Vagina (tissue), 2 donors: ENCODE results near the gene CLIC3. TPM values are rescaled to one million over a fixed set of nuclear protein-coding genes. Genes with fewer than 3 reads are reported as not detected.

Experiments used
- DNase-seq, 2 donors: peaks; one replicate each; pipeline ENCODE4 v3.0.0-alpha.2; 2017; ENCODE audit errors: extremely low spot score in 2 of 2
- H3K27ac ChIP-seq: fragments of 200-600 bp; sonication (generic); one replicate; pipeline ENCODE4 v1.5.1; 2019
- H3K27me3 ChIP-seq: fragments of 200-600 bp; sonication (generic); one replicate; pipeline ENCODE4 v1.5.1; 2019
- H3K36me3 ChIP-seq, 2 donors: fragments of 200-600 bp; sonication (generic); one replicate each; pipeline ENCODE4 v1.5.1; 2017 to 2019
- H3K4me1 ChIP-seq: fragments of 200-600 bp; sonication (generic); one replicate; pipeline ENCODE4 v1.5.1; 2019
- H3K4me3 ChIP-seq, 2 donors: fragments of 200-600 bp; sonication (generic); 1 replicate in 1 of 2; 2 replicates in 1 of 2; pipeline ENCODE4 v1.5.1; 2016 to 2019
- H3K9me3 ChIP-seq: fragments of 200-600 bp; sonication (generic); one replicate; pipeline ENCODE4 v1.5.1; 2019
- POLR2A ChIP-seq, 2 donors: fragments of 450-650 bp; IDR thresholded peaks; one replicate each; pipeline ENCODE4 v1.6.1; 2017; ENCODE audit warnings: antibody characterized with exemption in 2 of 2, mild to moderate bottlenecking in 2 of 2, moderate library complexity in 2 of 2
- POLR2AphosphoS5 ChIP-seq, 2 donors: sonication (generic); formaldehyde crosslinking; IDR thresholded peaks; one replicate each; pipeline ENCODE4 v1.9.0; 2017; ENCODE audit warnings: antibody characterized with exemption in 2 of 2, mild to moderate bottlenecking in 2 of 2, low read depth in 1 of 2; ENCODE audit not compliant: insufficient read depth in 1 of 2
- intact Hi-C: fragments of 100-400 bp; cut with DNase I; formaldehyde crosslinking; loops from one replicate; pipeline ENCODE4 v1.15.1; 2023
- total RNA-seq: library from RNA; depleted of rRNA; stranded (reverse); fragments of >200 nt; gene quantifications from one replicate; pipeline ENCODE4 v1.2.3, GENCODE V29; 2016
- TF ChIP-seq, protein P1 (sequence below), 3 experiments: fragments of 450-650 bp in 2 of 3; fragments of 200-600 bp in 1 of 3; sonication (generic) in 1 of 3; IDR thresholded peaks; one replicate each; pipeline ENCODE4 v1.5.1; 2017 to 2019; ENCODE audit warnings: antibody characterized with exemption in 3 of 3, mild to moderate bottlenecking in 2 of 3, moderate library complexity in 2 of 3

Gene CLIC3
- total RNA-seq, 1 donor from 2014 or later: 23.6 TPM

DNA sequence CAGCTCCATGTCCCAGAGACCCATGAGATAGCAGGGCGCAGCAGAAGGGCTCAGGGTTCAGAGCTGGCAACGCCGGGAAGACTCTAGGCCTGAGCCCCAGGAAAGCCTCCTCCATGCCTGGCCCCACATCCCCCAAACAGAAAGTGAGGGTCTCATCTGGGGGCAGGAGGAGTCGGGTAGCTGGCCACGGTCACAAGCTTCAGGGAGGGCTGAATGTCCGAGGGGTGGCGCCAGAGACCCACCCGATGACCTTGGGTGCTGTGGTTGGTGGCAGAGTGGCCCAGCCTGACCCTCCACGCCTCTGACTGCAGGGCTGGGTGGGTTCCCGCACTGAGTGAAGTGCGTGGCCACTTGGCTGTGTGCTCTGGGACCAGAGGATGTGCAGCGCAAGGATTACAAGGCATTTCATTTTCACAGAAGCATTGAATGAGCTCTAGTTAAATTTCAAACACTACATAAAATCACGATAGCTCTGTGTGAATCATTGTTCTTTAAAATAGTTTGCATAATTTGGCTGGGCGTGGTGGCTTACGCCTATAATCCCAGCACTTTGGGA, 48.3 kb downstream of the CLIC3 start:
- Histone ChIP-seq H3K27ac (no peak overlapping the region), H3K4me1 (peaks cover 65% of the 10 kb centered on the region), H3K36me3 (peaks cover 0 to 4% of the 10 kb centered on the region in 2 donors), H3K4me3 (no peak overlapping the region), H3K27me3 (no peaks in the 10 kb centered on the region), H3K9me3 (no peaks in the 10 kb centered on the region)
- no peak for DNase-seq
- TF ChIP-seq, protein P1, sequence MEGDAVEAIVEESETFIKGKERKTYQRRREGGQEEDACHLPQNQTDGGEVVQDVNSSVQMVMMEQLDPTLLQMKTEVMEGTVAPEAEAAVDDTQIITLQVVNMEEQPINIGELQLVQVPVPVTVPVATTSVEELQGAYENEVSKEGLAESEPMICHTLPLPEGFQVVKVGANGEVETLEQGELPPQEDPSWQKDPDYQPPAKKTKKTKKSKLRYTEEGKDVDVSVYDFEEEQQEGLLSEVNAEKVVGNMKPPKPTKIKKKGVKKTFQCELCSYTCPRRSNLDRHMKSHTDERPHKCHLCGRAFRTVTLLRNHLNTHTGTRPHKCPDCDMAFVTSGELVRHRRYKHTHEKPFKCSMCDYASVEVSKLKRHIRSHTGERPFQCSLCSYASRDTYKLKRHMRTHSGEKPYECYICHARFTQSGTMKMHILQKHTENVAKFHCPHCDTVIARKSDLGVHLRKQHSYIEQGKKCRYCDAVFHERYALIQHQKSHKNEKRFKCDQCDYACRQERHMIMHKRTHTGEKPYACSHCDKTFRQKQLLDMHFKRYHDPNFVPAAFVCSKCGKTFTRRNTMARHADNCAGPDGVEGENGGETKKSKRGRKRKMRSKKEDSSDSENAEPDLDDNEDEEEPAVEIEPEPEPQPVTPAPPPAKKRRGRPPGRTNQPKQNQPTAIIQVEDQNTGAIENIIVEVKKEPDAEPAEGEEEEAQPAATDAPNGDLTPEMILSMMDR (IDR thresholded peaks at IDR 0.05): peak in 2 of 3 experiments; percentile 37 to 41
- no peak for TF ChIP-seq POLR2A (IDR thresholded peaks at IDR 0.05)
- intact Hi-C loops: no loop called here

DNA sequence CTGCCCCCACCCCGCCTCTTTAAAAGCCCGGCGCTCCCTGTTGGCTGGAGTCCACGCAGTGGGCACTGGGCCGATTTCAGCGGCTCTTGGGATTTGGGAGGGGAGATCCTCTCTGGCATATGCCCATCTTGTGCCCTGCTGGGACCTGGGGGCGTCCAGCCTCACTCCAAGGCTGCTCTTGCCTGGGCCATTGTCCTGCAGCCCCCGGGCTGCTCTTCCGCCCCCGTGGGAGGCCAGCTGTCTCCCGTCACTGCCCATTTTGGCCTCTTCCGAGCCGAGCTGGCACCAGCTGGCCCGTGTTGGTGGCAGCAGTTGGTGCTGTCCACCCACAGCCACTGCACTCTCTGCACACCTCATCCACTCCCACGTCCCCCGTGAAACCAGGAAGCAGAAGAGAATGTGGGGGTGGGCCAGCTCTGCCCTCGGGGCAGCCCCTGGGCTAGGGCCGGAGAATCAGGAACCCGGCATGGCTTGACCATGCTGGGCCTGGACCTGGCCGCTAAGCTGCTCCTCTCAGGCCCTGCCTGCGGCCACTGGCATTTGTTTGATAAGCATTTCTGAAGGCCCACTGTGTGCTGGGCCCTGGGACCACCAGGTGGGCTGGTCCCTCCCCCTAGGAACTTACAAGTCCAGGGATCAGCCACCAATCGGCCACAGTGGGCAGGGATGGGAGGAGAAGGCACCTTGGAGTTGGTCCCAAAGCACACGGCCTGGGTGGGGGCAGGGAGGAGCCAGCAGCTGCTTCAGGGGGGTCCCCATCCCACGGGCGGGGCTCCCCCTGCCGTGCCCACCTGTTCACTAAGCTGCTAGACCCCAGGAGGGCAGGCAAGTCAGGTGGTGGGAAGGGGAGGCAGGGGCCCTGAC, 49.1 kb downstream of the CLIC3 start:
- intact Hi-C loops: no loop called here
- Histone ChIP-seq H3K4me3 (no peak overlapping the region), H3K9me3 (no peaks in the 10 kb centered on the region), H3K4me1 (peaks cover 69% of the 10 kb centered on the region), H3K27ac (no peak overlapping the region), H3K27me3 (no peaks in the 10 kb centered on the region), H3K36me3 (peaks cover 0 to 12% of the 10 kb centered on the region in 2 donors)
- DNase-seq: no peak
- TF ChIP-seq, protein P1 (IDR thresholded peaks at IDR 0.05): no peak
- no peak for TF ChIP-seq POLR2AphosphoS5 (IDR thresholded peaks at IDR 0.05; ENCODE audit: insufficient read depth in 1 of 2, low read depth in 1 of 2)
- no peak for TF ChIP-seq POLR2A (IDR thresholded peaks at IDR 0.05)

DNA sequence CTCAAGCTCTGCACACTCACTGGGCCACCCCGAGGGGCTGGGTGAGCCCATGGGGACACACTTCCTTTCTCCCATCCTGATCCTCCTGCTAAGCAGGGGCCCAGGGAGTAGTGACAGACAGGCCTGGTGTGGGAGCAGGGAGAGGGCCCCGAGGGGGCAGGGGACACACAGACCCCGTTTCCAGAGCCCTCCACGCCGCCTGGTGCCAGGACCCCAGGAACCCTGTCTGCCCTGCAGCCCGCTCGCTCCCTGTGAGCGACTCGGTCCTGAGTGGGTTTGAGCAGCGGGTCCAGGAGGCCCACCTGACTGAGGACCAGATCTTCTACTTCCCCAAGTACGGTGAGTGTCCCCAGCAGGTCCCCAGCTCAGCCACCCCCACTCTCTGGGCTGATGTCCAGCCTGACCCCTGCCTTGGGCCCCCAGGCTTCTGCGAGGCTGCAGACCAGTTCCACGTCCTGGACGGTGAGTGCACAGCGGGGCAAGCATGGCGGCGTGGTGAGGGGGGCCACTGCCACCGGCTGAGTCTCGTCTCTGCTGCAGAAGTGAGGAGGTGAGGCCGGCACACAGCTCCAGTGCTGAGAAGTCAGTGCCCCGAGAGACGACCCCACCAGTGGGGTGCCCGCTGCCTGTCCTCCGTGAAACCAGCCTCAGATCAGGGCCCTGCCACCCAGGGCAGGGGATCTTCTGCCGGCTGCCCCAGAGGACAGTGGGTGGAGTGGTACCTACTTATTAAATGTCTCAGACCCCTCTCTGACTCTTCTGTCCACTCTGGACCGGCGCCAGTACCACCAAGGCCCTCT, 49.9 kb downstream of the CLIC3 start:
- H3K9me3 ChIP-seq: no peaks in the 10 kb centered on the region
- DNase-seq: no peak
- H3K4me1 ChIP-seq: peaks cover 60% of the 10 kb centered on the region
- H3K27ac ChIP-seq: no peak overlapping the region
- intact Hi-C loops: no loop called here
- peaks cover 0 to 20% of the 10 kb centered on the region in 2 donors for H3K36me3 ChIP-seq
- no peak for TF ChIP-seq POLR2A (IDR thresholded peaks at IDR 0.05)
- no peak for TF ChIP-seq POLR2AphosphoS5 (IDR thresholded peaks at IDR 0.05; ENCODE audit: insufficient read depth in 1 of 2, low read depth in 1 of 2)
- TF ChIP-seq, protein P1 (IDR thresholded peaks at IDR 0.05): no peak
- no peaks in the 10 kb centered on the region for H3K27me3 ChIP-seq
- no peak overlapping the region for H3K4me3 ChIP-seq

DNA sequence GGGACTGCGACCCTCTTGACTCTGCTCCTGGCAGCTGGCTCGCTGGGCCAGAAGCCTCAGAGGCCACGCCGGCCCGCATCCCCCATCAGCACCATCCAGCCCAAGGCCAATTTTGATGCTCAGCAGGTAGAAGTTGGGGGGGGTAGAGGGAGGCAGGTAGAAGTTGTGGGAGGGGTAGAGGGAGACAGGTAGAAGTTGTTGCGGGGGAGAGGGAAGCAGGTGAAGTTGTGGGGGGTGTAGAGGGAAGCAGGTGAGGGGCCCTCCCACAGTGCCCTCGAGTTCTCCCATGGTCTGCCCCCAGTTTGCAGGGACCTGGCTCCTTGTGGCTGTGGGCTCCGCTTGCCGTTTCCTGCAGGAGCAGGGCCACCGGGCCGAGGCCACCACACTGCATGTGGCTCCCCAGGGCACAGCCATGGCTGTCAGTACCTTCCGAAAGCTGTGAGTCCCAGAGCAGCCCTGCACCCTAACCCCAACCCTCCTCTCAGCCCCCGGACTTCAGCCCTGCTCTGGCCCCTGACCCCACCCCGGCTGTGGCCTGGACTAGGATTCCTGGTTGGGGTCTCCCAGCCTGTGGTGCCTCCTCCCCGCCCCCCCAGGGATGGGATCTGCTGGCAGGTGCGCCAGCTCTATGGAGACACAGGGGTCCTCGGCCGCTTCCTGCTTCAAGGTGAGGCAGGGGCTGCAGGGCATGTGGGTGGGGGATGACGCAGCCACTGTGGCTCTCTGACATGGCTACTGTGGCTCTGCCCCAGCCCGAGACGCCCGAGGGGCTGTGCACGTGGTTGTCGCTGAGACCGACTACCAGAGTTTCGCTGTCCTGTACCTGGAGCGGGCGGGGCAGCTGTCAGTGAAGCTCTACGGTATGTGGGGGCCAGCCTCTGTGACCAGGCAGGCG, 50.8 kb downstream of the CLIC3 start:
- H3K27me3 ChIP-seq: no peaks in the 10 kb centered on the region
- TF ChIP-seq POLR2A (IDR thresholded peaks at IDR 0.05): no peak
- TF ChIP-seq POLR2AphosphoS5 (IDR thresholded peaks at IDR 0.05; ENCODE audit: insufficient read depth in 1 of 2, low read depth in 1 of 2): no peak
- intact Hi-C loops: loop anchor here (2.0 kb wide), 1 partner anchor 97 kb away; the partner anchor contains the start of gene PHPT1
- no peak for DNase-seq
- H3K27ac ChIP-seq: no peak overlapping the region
- H3K4me1 ChIP-seq: peaks cover 54% of the 10 kb centered on the region
- H3K36me3 ChIP-seq: peaks cover 0 to 29% of the 10 kb centered on the region in 2 donors
- H3K9me3 ChIP-seq: no peaks in the 10 kb centered on the region
- H3K4me3 ChIP-seq: no peak overlapping the region

Other genes starting within 250 kb of the CLIC3 start
- 17.9 TPM for gene LCN6, start 248.0 kb downstream of the CLIC3 start, total RNA-seq
- gene LCN8, start 238.3 kb downstream of the CLIC3 start, total RNA-seq: not detected
- gene LCN15, start 232.1 kb downstream of the CLIC3 start, total RNA-seq: not detected
- 64.1 TPM for gene TMEM141, start 205.2 kb downstream of the CLIC3 start, total RNA-seq
- gene CCDC183, start 200.2 kb downstream of the CLIC3 start, total RNA-seq: not detected
- 31.7 TPM for gene RABL6, start 188.6 kb downstream of the CLIC3 start, total RNA-seq
- 1.2 TPM for gene AJM1, start 154.1 kb downstream of the CLIC3 start, total RNA-seq
- gene PHPT1, start 147.2 kb downstream of the CLIC3 start, total RNA-seq: 38.1 TPM
- 3.2 TPM for gene MAMDC4, start 144.2 kb downstream of the CLIC3 start, total RNA-seq
- gene EDF1, start 130.3 kb downstream of the CLIC3 start, total RNA-seq: 257 TPM
- 12.8 TPM for gene TRAF2, start 110.1 kb downstream of the CLIC3 start, total RNA-seq
- gene FBXW5, start 51.8 kb downstream of the CLIC3 start, total RNA-seq: 125 TPM
- gene C8G, start 51.3 kb downstream of the CLIC3 start, total RNA-seq: not detected
- gene LCN12, start 44.3 kb downstream of the CLIC3 start, total RNA-seq: not detected
- 301 TPM for gene PTGDS, start 19.1 kb downstream of the CLIC3 start, total RNA-seq
- gene LCNL1, start 13.6 kb downstream of the CLIC3 start, total RNA-seq: 2.0 TPM
- 62.9 TPM for gene PAXX, start 4.1 kb downstream of the CLIC3 start, total RNA-seq
- 44.0 TPM for gene ABCA2, start 31.7 kb upstream of the CLIC3 start, total RNA-seq
- not detected for gene FUT7, start 35.5 kb upstream of the CLIC3 start, total RNA-seq
- 67.5 TPM for gene NPDC1, start 49.6 kb upstream of the CLIC3 start, total RNA-seq
- gene ENTPD2, start 57.5 kb upstream of the CLIC3 start, total RNA-seq: 4.9 TPM
- gene SAPCD2, start 74.0 kb upstream of the CLIC3 start, total RNA-seq: 2.7 TPM
- gene UAP1L1, start 80.9 kb upstream of the CLIC3 start, total RNA-seq: 13.3 TPM
- 34.1 TPM for gene MAN1B1, start 90.4 kb upstream of the CLIC3 start, total RNA-seq
- gene DPP7, start 118.2 kb upstream of the CLIC3 start, total RNA-seq: 152 TPM
- 0.74 TPM for gene GRIN1, start 142.6 kb upstream of the CLIC3 start, total RNA-seq
- gene LRRC26, start 173.5 kb upstream of the CLIC3 start, total RNA-seq: not detected
- not detected for gene TMEM210, start 175.5 kb upstream of the CLIC3 start, total RNA-seq
- 30.0 TPM for gene ANAPC2, start 192.0 kb upstream of the CLIC3 start, total RNA-seq
- 49.8 TPM for gene SSNA1, start 192.1 kb upstream of the CLIC3 start, total RNA-seq
- gene TPRN, start 204.2 kb upstream of the CLIC3 start, total RNA-seq: 6.9 TPM
- gene TMEM203, start 209.1 kb upstream of the CLIC3 start, total RNA-seq: 24.6 TPM
- 12.0 TPM for gene NDOR1, start 209.1 kb upstream of the CLIC3 start, total RNA-seq
- gene RNF208, start 225.7 kb upstream of the CLIC3 start, total RNA-seq: 0.98 TPM
- 24.3 TPM for gene CYSRT1, start 228.6 kb upstream of the CLIC3 start, total RNA-seq
- 0.74 TPM for gene RNF224, start 230.9 kb upstream of the CLIC3 start, total RNA-seq
- gene SLC34A3, start 234.3 kb upstream of the CLIC3 start, total RNA-seq: not detected
- gene TUBB4B, start 244.7 kb upstream of the CLIC3 start, total RNA-seq: 312 TPM